HG02870 (cell line): ENCODE measurements around the gene IFT52.

ENCODE experiments used
- ATAC-seq: cut with Tn5 transposase; IDR thresholded peaks from one replicate; pipeline ENCODE4 v1.9.1; 2021; ENCODE audit warnings: mild to moderate bottlenecking, moderate library complexity; ENCODE audit not compliant: unreplicated experiment

The IFT52 gene

DNA sequence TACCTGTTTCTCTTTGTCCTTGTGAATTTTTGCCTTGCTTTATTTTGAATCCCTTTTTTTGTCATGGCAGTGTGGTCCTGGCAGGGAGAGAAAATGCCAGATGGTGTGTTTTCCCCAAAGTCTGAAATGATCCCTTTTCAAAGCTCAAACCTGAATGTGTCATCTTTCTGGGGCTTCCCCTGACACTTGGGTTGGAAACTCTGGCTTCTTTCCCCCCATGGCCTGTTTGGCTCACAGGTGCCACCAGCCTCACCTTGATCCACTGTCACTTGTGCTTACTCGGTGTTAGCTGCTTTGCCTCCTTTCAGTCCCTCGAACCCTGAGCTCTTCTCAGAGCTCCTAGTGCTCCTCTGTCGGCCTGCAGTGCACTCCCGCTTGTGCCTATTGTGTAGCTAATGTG lies 98.4 kb downstream of the IFT52 start:
- no peak for ATAC-seq

DNA sequence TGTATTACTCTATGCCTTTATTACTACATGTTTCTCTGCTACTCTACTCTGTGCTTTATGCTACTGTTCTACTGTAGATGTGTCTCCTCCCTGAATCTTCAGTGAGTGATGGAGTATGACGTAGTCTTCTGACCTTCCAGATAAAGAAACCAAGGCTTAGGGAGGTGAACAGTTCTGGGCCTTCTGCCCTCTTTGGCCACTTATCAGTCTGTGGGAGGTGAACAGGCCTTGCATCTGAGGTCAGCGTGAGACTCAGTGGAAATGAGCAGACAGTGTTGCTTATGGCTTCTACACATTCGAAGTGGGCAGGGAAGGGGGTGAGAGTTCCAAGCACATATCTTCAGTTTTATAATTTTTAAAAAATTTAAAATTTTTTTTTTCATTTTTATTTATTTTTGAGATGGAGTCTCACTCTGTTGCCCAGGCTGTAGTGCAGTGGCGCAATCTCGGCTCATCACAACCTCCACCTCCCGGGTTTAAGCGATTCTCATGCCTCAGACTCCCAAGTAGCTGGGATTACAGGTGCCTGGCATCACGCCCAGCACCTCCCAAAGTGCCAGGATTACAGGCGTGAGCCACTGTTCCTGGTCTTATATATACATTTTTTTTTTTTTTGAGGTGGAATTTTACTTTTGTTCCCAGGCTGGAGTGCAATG lies 100.3 kb downstream of the IFT52 start:
- no peak for ATAC-seq

DNA sequence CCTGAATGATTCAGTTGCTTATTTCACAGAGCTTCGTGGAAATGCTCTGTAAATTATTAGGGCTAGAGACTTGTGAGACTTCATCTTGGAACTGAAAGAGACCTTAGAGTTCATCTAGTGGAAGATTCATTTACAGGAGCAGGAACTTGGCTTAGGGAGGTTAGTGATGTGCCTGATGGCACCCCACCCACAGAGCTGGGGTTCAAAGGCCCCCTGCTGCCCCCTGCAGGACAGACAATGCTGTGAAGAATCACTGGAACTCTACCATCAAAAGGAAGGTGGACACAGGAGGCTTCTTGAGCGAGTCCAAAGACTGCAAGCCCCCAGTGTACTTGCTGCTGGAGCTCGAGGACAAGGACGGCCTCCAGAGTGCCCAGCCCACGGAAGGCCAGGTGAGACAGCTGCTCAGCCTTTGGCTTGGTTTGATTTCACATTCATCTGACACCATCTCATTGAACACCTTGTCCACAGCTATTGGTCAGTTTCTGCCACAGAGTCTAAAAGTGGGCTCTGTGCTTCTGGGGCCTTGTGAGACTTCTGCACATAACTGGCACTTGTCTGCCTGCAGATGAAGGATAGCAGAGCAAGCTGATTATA lies 101.3 kb downstream of the IFT52 start:
- no peak for ATAC-seq

- no peak for ATAC-seq
These were observed 104.0 kb downstream of the IFT52 start for GRCh38 chr20:43694763-43695162.

DNA sequence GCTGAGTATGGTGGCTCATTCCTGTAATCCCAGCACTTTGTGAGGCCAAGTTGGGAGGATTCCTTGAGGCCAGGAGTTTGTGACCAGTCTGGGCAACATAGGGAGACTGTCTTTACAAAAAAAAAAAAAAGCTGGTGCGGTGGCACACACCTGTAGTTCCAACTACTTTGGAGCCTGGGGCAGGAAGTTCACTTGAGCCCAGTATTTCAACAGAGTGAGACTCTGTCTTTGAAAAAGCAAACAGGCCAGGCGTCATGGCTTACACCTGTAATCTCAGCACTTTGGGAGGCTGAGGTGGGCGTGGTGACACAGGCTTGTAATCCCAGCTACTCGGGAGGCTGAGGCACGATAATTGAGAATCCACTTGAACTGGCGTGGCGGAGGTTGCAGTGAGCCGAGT lies 104.8 kb downstream of the IFT52 start:
- ATAC-seq: no peak
